Sigmoid colon (tissue), 4 donors: ENCODE measurements around the gene CHRM4.

Experiments used
- CTCF ChIP-seq, 4 experiments: fragments of 450-650 bp in 3 of 4; fragments of 200-600 bp in 1 of 4; IDR thresholded peaks; one replicate each; pipeline ENCODE4 v1.5.1; 2016 to 2019; ENCODE audit warnings: antibody characterized with exemption in 4 of 4, mild to moderate bottlenecking in 3 of 4, moderate library complexity in 2 of 4
- POLR2A ChIP-seq, 2 donors: fragments of 450-650 bp; IDR thresholded peaks; one replicate each; pipeline ENCODE4 v1.6.1; 2016; ENCODE audit warnings: antibody characterized with exemption in 2 of 2, mild to moderate bottlenecking in 2 of 2, moderate library complexity in 2 of 2
- POLR2AphosphoS5 ChIP-seq, 4 donors: sonication (generic); formaldehyde crosslinking; IDR thresholded peaks; one replicate each; pipeline ENCODE4 v1.6.1; 2017; ENCODE audit warnings: antibody characterized with exemption in 4 of 4

GRCh38 chr11:46361283-46362155 lies 30.1 kb downstream of the CHRM4 start:
- TF ChIP-seq POLR2AphosphoS5 (IDR thresholded peaks at IDR 0.05) (peak; percentile 39 to 66 (median 53)), POLR2A (IDR thresholded peaks at IDR 0.05) (peak in 1 of 2 donors; percentile 26), CTCF (IDR thresholded peaks at IDR 0.05) (no peak)
